ENCODE results near the gene GUCA1A. TPM values are rescaled to one million over a fixed set of nuclear protein-coding genes. Genes with fewer than 3 reads are reported as not detected.

Gene GUCA1A
- total RNA-seq, 4 donors from 2014 or later: 0.83 TPM; not detected in 3

DNA sequence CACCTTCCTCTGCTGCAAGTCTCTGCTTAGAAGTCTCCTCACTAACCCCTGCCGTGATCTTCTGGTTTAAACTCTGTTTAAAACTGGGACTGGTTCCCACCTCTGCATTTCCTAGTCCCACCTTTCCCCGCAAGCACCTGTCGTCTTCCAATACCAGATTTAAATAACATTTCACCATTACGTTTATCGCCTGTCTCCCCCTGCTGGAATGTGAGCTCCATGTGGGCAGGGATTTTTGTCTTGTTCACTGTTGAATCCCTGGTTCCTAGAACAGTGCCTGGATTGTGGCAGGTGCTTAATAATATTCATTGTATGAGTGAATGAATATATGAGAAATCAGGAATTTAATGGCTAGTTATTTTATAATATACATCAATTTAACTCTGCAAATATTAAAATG lies 2.7 kb downstream of the GUCA1A start:
- no peaks in the 10 kb centered on the region for H3K27me3 ChIP-seq
- no peaks in the 10 kb centered on the region for H3K4me1 ChIP-seq
- H3K36me3 ChIP-seq: no peaks in the 10 kb centered on the region
- DNase-seq: no peak
- no peak overlapping the region for H3K27ac ChIP-seq
- TF ChIP-seq POLR2A (IDR thresholded peaks at IDR 0.05): no peak
- TF ChIP-seq, protein P1, sequence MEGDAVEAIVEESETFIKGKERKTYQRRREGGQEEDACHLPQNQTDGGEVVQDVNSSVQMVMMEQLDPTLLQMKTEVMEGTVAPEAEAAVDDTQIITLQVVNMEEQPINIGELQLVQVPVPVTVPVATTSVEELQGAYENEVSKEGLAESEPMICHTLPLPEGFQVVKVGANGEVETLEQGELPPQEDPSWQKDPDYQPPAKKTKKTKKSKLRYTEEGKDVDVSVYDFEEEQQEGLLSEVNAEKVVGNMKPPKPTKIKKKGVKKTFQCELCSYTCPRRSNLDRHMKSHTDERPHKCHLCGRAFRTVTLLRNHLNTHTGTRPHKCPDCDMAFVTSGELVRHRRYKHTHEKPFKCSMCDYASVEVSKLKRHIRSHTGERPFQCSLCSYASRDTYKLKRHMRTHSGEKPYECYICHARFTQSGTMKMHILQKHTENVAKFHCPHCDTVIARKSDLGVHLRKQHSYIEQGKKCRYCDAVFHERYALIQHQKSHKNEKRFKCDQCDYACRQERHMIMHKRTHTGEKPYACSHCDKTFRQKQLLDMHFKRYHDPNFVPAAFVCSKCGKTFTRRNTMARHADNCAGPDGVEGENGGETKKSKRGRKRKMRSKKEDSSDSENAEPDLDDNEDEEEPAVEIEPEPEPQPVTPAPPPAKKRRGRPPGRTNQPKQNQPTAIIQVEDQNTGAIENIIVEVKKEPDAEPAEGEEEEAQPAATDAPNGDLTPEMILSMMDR (IDR thresholded peaks at IDR 0.05): no peak
- intact Hi-C loops (cut with DNase I; ENCODE audit: low total_unique reads): no loop called here
- no peaks in the 10 kb centered on the region for H3K9me3 ChIP-seq
- H3K4me3 ChIP-seq: no peak overlapping the region

- no peaks in the 10 kb centered on the region for H3K27me3 ChIP-seq
- TF ChIP-seq, protein P1 (IDR thresholded peaks at IDR 0.05): no peak
- TF ChIP-seq POLR2A (IDR thresholded peaks at IDR 0.05): no peak
- H3K36me3 ChIP-seq: no peaks in the 10 kb centered on the region
- DNase-seq: no peak
- no peaks in the 10 kb centered on the region for H3K9me3 ChIP-seq
- intact Hi-C loops (cut with DNase I; ENCODE audit: low total_unique reads): no loop called here
- H3K4me3 ChIP-seq: no peak overlapping the region
- no peak overlapping the region for H3K27ac ChIP-seq
- no peaks in the 10 kb centered on the region for H3K4me1 ChIP-seq
These were observed 3.8 kb downstream of the GUCA1A start for GRCh38 chr6:42176981-42177380.

DNA sequence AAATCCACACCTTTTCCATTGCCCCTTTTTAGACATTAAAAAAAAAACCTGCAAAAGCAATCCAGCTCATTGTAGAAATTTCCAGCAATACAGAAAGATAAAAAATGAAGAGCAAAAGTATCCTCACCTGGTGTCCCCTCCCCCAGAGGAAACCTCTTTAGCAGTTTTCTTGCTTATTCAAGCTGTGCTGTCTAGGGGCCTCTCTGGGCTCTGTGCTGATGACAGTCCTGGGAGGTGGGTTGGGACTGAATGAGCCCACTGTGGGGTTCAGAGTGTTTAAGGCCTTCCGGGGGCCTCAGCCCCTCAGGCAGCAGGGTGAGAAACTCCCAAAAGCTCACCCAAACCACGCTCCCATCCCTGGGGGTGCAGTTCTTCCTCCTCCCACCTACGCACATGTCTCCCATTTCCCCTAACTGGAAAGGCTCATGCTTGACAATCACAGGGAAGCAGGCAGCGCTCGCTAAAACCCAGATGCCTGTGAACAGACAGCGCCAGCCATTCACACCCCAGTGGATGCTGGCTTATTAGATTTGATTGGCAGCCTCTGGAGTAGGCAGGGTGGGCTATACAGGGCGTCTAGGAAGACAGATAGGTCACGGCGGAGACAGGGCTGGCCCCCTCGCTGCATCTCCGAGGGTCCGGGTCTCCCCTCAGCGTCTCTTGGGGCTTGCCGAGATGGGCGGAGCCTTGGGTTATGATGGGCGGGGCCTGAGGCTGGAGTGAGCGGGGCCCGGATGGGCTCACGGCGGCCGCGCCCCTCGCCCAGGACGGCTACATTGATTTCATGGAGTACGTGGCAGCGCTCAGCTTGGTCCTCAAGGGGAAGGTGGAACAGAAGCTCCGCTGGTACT lies 4.6 kb downstream of the GUCA1A start:
- H3K27ac ChIP-seq: no peak overlapping the region
- no peak for DNase-seq

DNA sequence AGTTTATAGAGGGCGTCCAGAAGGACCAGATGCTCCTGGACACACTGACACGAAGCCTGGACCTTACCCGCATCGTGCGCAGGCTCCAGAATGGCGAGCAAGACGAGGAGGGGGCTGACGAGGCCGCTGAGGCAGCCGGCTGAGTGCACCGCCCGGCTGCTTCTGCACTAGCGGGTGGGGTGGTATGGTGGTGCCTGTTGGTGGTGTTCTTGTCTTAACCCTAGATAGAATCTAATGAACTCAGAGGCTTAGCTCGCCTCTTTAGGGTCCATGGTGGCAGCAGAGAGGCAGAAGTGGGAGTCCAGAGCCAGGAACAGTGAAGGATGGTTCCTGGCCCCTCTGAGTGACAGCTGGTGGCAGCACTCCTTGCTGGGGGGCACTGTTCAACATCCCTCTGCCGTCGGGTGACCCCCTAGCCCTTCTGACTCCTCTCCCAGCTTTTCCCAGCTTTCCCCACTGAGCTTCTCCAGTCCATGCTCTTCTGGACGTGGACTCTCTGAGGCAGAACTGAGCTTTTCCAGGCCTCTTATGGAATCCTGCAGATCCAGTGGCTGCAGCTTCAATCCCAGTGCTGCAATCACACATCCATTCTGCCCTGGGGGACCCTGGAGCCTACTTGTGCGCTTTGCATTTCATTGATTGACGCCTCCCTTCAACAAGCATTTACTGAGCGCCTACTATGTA lies 6.2 kb downstream of the GUCA1A start:
- Histone ChIP-seq H3K27ac (no peak overlapping the region), H3K27me3 (no peaks in the 10 kb centered on the region), H3K9me3 (no peaks in the 10 kb centered on the region), H3K4me1 (no peaks in the 10 kb centered on the region), H3K36me3 (no peaks in the 10 kb centered on the region), H3K4me3 (no peak overlapping the region)
- no peak for DNase-seq
- intact Hi-C loops (cut with DNase I; ENCODE audit: low total_unique reads): no loop called here
- TF ChIP-seq POLR2A (IDR thresholded peaks at IDR 0.05): no peak
- TF ChIP-seq, protein P1 (IDR thresholded peaks at IDR 0.05): no peak

More for the DNA sequence above, 4.6 kb downstream of the GUCA1A start:
- H3K4me3 ChIP-seq: no peak overlapping the region
- no peaks in the 10 kb centered on the region for H3K4me1 ChIP-seq
- H3K9me3 ChIP-seq: no peaks in the 10 kb centered on the region
- intact Hi-C loops (cut with DNase I; ENCODE audit: low total_unique reads): no loop called here
- TF ChIP-seq, protein P1 (IDR thresholded peaks at IDR 0.05): no peak
- no peak for TF ChIP-seq POLR2A (IDR thresholded peaks at IDR 0.05)
- no peaks in the 10 kb centered on the region for H3K27me3 ChIP-seq
- no peaks in the 10 kb centered on the region for H3K36me3 ChIP-seq

DNA sequence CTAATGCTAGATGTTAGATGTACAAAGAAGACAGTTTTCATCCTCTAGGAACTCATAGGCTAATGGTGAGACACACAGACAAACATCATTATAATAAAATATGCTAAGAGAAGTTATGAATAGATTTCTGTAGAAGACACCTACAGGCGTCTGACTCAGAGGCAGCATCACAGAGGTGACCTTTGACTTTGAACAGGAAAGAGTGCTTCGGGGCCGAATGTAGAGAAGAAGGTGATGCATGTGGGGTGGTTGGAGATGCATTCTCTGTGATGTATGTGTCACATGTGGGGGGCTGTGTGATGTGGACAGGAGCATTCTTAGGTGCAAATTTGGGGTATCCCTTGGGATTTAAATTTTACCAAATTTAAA lies 6.8 kb downstream of the GUCA1A start:
- Histone ChIP-seq H3K27ac (no peak overlapping the region), H3K4me1 (no peaks in the 10 kb centered on the region), H3K9me3 (no peaks in the 10 kb centered on the region), H3K4me3 (no peak overlapping the region), H3K27me3 (no peaks in the 10 kb centered on the region), H3K36me3 (no peaks in the 10 kb centered on the region)
- intact Hi-C loops (cut with DNase I; ENCODE audit: low total_unique reads): no loop called here
- TF ChIP-seq, protein P1 (IDR thresholded peaks at IDR 0.05): no peak
- TF ChIP-seq POLR2A (IDR thresholded peaks at IDR 0.05): no peak
- no peak for DNase-seq
